ENCODE measurements around the gene LYPD1. TPM values are rescaled to one million over a fixed set of nuclear protein-coding genes. Genes with fewer than 3 reads are reported as not detected.
A peak's percentile ranks its signal among the peaks of the same experiment; 100 is the strongest.

The LYPD1 gene
- polyA plus RNA-seq, 1 donor, result 4.0 TPM

GRCh38 chr2:132652474-132652873 lies 17.5 kb downstream of the LYPD1 start:
- Histone ChIP-seq H3K4me3 (ENCODE audit: low read length) (no peak overlapping the region), H3K9me3 (ENCODE audit: control insufficient read depth, low read depth, low read length) (no peaks in the 10 kb centered on the region), H3K4me1 (ENCODE audit: control insufficient read depth, insufficient read depth, low read length) (no peaks in the 10 kb centered on the region), H3K27ac (ENCODE audit: low read length) (no peak overlapping the region), H3K36me3 (ENCODE audit: control insufficient read depth, insufficient read depth, low read length) (no peaks in the 10 kb centered on the region), H3K27me3 (ENCODE audit: control insufficient read depth, insufficient read depth, low read length) (no peaks in the 10 kb centered on the region)
- no CpG with 5 or more reads among the region's 8 CpGs for WGBS (ENCODE audit: insufficient coverage, low lambda C conversion rate)
- no peak for DNase-seq

GRCh38 chr2:132651115-132652045 lies 18.6 kb downstream of the LYPD1 start:
- no peaks in the 10 kb centered on the region for H3K27me3 ChIP-seq (ENCODE audit: control insufficient read depth, insufficient read depth, low read length)
- WGBS (ENCODE audit: insufficient coverage, low lambda C conversion rate), result no CpG with 5 or more reads among the region's 12 CpGs
- no peaks in the 10 kb centered on the region for H3K9me3 ChIP-seq (ENCODE audit: control insufficient read depth, low read depth, low read length)
- H3K27ac ChIP-seq (ENCODE audit: low read length), result no peak overlapping the region
- H3K4me3 ChIP-seq (ENCODE audit: low read length), result no peak overlapping the region
- H3K4me1 ChIP-seq (ENCODE audit: control insufficient read depth, insufficient read depth, low read length), result no peaks in the 10 kb centered on the region
- peak in 1 of 2 donors; percentile 26 for DNase-seq
- no peaks in the 10 kb centered on the region for H3K36me3 ChIP-seq (ENCODE audit: control insufficient read depth, insufficient read depth, low read length)

- peaks cover 9% of the 10 kb centered on the region for H3K4me1 ChIP-seq (ENCODE audit: control insufficient read depth, insufficient read depth, low read length)
- no peak overlapping the region for H3K27ac ChIP-seq (ENCODE audit: low read length)
- H3K4me3 ChIP-seq (ENCODE audit: low read length), result no peak overlapping the region
- no CpG with 5 or more reads among the region's 8 CpGs for WGBS (ENCODE audit: insufficient coverage, low lambda C conversion rate)
- DNase-seq, result no peak
- no peaks in the 10 kb centered on the region for H3K27me3 ChIP-seq (ENCODE audit: control insufficient read depth, insufficient read depth, low read length)
- H3K9me3 ChIP-seq (ENCODE audit: control insufficient read depth, low read depth, low read length), result peaks cover 3% of the 10 kb centered on the region
- H3K36me3 ChIP-seq (ENCODE audit: control insufficient read depth, insufficient read depth, low read length), result peaks cover 6% of the 10 kb centered on the region
Observed at GRCh38 chr2:132646540-132647108, 23.4 kb downstream of the LYPD1 start.

DNA sequence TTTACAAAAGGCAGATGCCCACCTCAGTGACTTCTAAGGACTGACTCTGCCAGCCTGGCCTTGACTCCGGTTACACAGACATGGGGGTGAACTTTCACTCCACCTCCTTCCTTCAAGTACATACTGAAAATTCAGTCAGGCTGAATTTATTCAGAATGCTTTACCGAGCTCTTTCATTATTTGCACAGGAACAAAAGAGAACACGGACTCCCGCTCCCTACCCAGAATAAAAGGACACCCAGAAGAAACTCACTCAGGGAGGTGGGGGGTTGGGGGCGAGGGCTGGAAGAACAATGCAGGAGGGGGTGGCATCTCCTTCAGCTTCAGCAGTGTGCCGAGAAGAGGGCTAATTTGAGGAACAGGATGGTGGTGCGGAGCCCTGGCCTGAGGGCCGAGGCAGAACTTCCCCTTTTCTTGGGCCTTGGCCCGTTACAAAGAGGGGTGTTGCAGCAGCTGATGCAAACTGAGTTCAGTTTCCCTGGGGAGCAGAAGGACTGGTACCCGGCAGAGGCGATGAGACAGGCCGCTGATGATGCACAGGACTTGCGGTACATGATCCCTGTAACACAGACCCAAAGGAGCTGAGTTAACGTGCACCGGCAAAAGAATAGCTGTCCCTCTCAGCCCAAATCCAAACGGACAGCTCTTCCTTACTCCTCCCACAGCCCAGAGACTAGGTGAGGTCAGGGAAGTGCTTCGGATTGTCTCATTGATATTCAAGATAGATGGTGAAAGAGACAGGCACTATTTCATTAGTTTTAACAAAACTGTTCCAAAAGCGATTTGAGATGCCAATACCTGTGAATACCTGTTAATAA lies 24.1 kb downstream of the LYPD1 start:
- H3K4me3 ChIP-seq (ENCODE audit: low read length), result no peak overlapping the region
- peaks cover 9% of the 10 kb centered on the region for H3K4me1 ChIP-seq (ENCODE audit: control insufficient read depth, insufficient read depth, low read length)
- WGBS (ENCODE audit: insufficient coverage, low lambda C conversion rate), result 77% methylated on average over 3 of the region's 18 CpGs
- no peak for DNase-seq
- no peaks in the 10 kb centered on the region for H3K27me3 ChIP-seq (ENCODE audit: control insufficient read depth, insufficient read depth, low read length)
- no peak overlapping the region for H3K27ac ChIP-seq (ENCODE audit: low read length)
- peaks cover 6% of the 10 kb centered on the region for H3K36me3 ChIP-seq (ENCODE audit: control insufficient read depth, insufficient read depth, low read length)
- peaks cover 3% of the 10 kb centered on the region for H3K9me3 ChIP-seq (ENCODE audit: control insufficient read depth, low read depth, low read length)

DNA sequence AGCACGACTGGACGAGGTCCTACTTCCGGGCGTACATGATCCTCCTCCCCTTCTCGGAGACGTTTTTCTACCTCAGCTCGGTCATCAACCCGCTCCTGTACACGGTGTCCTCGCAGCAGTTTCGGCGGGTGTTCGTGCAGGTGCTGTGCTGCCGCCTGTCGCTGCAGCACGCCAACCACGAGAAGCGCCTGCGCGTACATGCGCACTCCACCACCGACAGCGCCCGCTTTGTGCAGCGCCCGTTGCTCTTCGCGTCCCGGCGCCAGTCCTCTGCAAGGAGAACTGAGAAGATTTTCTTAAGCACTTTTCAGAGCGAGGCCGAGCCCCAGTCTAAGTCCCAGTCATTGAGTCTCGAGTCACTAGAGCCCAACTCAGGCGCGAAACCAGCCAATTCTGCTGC lies 24.8 kb downstream of the LYPD1 start:
- Histone ChIP-seq H3K9me3 (ENCODE audit: control insufficient read depth, low read depth, low read length) (peaks cover 3% of the 10 kb centered on the region), H3K4me1 (ENCODE audit: control insufficient read depth, insufficient read depth, low read length) (peaks cover 9% of the 10 kb centered on the region), H3K27ac (ENCODE audit: low read length) (no peak overlapping the region), H3K4me3 (ENCODE audit: low read length) (no peak overlapping the region), H3K27me3 (ENCODE audit: control insufficient read depth, insufficient read depth, low read length) (no peaks in the 10 kb centered on the region), H3K36me3 (ENCODE audit: control insufficient read depth, insufficient read depth, low read length) (peaks cover 6% of the 10 kb centered on the region)
- DNase-seq, result no peak
- WGBS (ENCODE audit: insufficient coverage, low lambda C conversion rate), result 96% methylated on average over 4 of the region's 35 CpGs

- no peak overlapping the region for H3K4me3 ChIP-seq (ENCODE audit: low read length)
- H3K9me3 ChIP-seq (ENCODE audit: control insufficient read depth, low read depth, low read length), result peaks cover 3% of the 10 kb centered on the region
- WGBS (ENCODE audit: insufficient coverage, low lambda C conversion rate), result no CpG with 5 or more reads among the region's 2 CpGs
- peaks cover 9% of the 10 kb centered on the region for H3K4me1 ChIP-seq (ENCODE audit: control insufficient read depth, insufficient read depth, low read length)
- peak in 1 of 2 donors; percentile 25 for DNase-seq
- H3K27me3 ChIP-seq (ENCODE audit: control insufficient read depth, insufficient read depth, low read length), result no peaks in the 10 kb centered on the region
- peak overlapping the region; percentile 22 for H3K27ac ChIP-seq (ENCODE audit: low read length)
- H3K36me3 ChIP-seq (ENCODE audit: control insufficient read depth, insufficient read depth, low read length), result peaks cover 6% of the 10 kb centered on the region
Observed at GRCh38 chr2:132642415-132642814, 27.6 kb downstream of the LYPD1 start.

DNA sequence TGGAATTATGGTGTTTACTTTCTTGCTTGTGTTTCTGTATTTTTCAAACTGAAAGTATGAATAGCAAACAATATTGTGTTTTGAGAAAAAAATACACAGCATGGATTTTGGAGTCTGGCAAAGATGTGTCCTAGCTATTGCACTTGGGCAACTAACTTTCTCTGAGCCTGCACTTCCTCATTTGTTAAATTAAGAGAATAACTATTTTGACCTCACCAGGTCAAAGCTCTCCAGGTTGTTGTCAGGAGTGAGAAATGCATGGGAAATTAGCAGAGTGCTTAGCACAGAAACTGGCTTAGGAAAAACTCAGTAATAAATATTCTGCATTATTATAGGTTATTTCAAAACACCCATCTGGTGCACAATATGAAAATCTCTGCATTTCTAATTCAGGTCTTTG lies 28.2 kb downstream of the LYPD1 start:
- H3K27ac ChIP-seq (ENCODE audit: low read length), result peak overlapping the region; percentile 22
- no peak for DNase-seq
- H3K4me3 ChIP-seq (ENCODE audit: low read length), result no peak overlapping the region
- H3K4me1 ChIP-seq (ENCODE audit: control insufficient read depth, insufficient read depth, low read length), result peaks cover 9% of the 10 kb centered on the region
- peaks cover 6% of the 10 kb centered on the region for H3K36me3 ChIP-seq (ENCODE audit: control insufficient read depth, insufficient read depth, low read length)
- peaks cover 3% of the 10 kb centered on the region for H3K9me3 ChIP-seq (ENCODE audit: control insufficient read depth, low read depth, low read length)
- H3K27me3 ChIP-seq (ENCODE audit: control insufficient read depth, insufficient read depth, low read length), result no peaks in the 10 kb centered on the region

DNA sequence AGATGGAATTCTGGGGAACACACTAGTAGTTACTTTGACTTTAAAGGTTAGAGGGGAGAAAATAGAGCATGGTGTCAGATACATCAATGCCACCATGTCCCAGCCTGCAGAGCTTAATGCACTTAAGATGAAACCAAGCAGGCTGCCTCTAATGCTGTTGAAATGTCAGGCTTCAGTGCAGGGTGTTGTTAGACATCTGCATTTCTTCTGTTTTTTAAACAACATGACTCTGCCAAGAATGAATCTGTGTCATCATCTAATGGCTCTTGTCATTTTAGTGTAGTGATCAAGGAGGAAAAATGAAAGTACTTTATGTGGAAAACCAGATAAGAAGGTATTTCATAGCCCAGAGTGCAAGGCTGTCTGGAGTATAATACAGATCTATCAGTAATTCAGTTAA lies 29.9 kb downstream of the LYPD1 start:
- Histone ChIP-seq H3K27me3 (ENCODE audit: control insufficient read depth, insufficient read depth, low read length) (no peaks in the 10 kb centered on the region), H3K9me3 (ENCODE audit: control insufficient read depth, low read depth, low read length) (peaks cover under 1% of the 10 kb centered on the region)

DNA sequence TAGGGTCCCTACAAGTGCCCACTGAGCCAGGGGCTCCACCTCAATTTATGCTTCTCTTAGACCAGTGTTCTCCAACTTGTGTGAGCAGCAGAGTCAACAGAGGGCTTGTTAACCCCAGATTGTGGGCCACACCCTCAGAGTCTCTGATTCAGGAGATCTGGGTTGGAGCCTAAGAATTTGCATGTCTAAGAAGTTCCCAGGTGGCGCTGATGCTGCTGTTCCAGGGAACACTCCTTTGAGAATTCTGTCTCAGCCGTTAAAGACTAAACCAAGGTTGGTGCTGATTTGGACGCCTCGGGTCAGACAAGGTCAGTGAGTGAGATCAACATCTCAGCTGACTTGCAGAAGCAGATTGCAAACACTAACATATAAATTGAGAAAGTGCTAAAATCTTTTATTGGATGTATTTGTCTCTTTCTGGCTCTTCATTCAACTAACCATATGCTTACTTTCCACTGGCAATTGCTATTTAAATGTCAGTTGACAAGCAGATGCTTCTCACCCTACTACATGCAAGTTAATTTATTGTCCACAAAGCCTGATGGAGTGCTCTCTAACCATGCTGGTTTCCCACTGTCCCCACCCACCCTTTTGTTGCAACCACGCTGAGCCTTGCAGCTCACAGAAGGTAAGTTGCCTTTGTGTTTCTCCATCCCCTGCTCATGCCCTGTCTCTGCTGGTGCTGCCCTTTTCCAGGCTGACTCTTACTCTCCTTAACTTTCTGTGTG lies 31.5 kb downstream of the LYPD1 start:
- WGBS (ENCODE audit: insufficient coverage, low lambda C conversion rate), result no CpG with 5 or more reads among the region's 5 CpGs
- H3K27me3 ChIP-seq (ENCODE audit: control insufficient read depth, insufficient read depth, low read length), result no peaks in the 10 kb centered on the region

More for the DNA sequence above, 29.9 kb downstream of the LYPD1 start:
- Histone ChIP-seq H3K4me1 (ENCODE audit: control insufficient read depth, insufficient read depth, low read length) (peaks cover 9% of the 10 kb centered on the region), H3K36me3 (ENCODE audit: control insufficient read depth, insufficient read depth, low read length) (no peaks in the 10 kb centered on the region), H3K4me3 (ENCODE audit: low read length) (no peak overlapping the region), H3K27ac (ENCODE audit: low read length) (no peak overlapping the region)
- no peak for DNase-seq

GRCh38 chr2:132636346-132636745 lies 33.7 kb downstream of the LYPD1 start:
- Histone ChIP-seq H3K36me3 (ENCODE audit: control insufficient read depth, insufficient read depth, low read length) (no peaks in the 10 kb centered on the region), H3K27ac (ENCODE audit: low read length) (no peak overlapping the region), H3K9me3 (ENCODE audit: control insufficient read depth, low read depth, low read length) (no peaks in the 10 kb centered on the region), H3K4me3 (ENCODE audit: low read length) (no peak overlapping the region), H3K4me1 (ENCODE audit: control insufficient read depth, insufficient read depth, low read length) (peaks cover 17% of the 10 kb centered on the region), H3K27me3 (ENCODE audit: control insufficient read depth, insufficient read depth, low read length) (no peaks in the 10 kb centered on the region)
- DNase-seq, result no peak
- no CpG with 5 or more reads among the region's 1 CpG for WGBS (ENCODE audit: insufficient coverage, low lambda C conversion rate)

More for the DNA sequence above, 31.5 kb downstream of the LYPD1 start:
- no peak for DNase-seq
- H3K9me3 ChIP-seq (ENCODE audit: control insufficient read depth, low read depth, low read length), result no peaks in the 10 kb centered on the region
- no peak overlapping the region for H3K27ac ChIP-seq (ENCODE audit: low read length)
- H3K36me3 ChIP-seq (ENCODE audit: control insufficient read depth, insufficient read depth, low read length), result no peaks in the 10 kb centered on the region
- H3K4me3 ChIP-seq (ENCODE audit: low read length), result no peak overlapping the region
- H3K4me1 ChIP-seq (ENCODE audit: control insufficient read depth, insufficient read depth, low read length), result peaks cover 10% of the 10 kb centered on the region
